Right renal cortex interstitium (tissue), 3 donors: ENCODE results near the gene USP7. TPM values are rescaled to one million over a fixed set of nuclear protein-coding genes. Genes with fewer than 3 reads are reported as not detected.
"Not testable (repeated sequence)": the region's sequence is repeated elsewhere in the genome, so short reads cannot be mapped to it uniquely, and the experiment has no call there.

Experiments
- DNase-seq, 3 donors: peaks; one replicate each; pipeline ENCODE4 v3.0.0-alpha.2; 2013; ENCODE audit warnings: low read depth in 3 of 3, low spot score in 2 of 3
- polyA plus RNA-seq, 3 donors: library from polyadenylated mRNA; unstranded; fragments of 120-200 nt; gene quantifications; one replicate each; pipeline ENCODE4 v1.2.1, GENCODE V29; 2013; ENCODE audit not compliant: insufficient read length in 3 of 3

USP7 gene
- polyA plus RNA-seq, 3 donors, result 112 to 124 (median 120) TPM

GRCh38 chr16:8975039-8975438, 11.3 kb upstream of the USP7 start:
- DNase-seq, result no peak

- no peak for DNase-seq
These were observed 9.3 kb upstream of the USP7 start for GRCh38 chr16:8972843-8973586.

- DNase-seq, result no peak
These were observed 7.7 kb upstream of the USP7 start for GRCh38 chr16:8971416-8971815.

- not testable (repeated sequence) for DNase-seq
These were observed 5.6 kb upstream of the USP7 start for GRCh38 chr16:8969202-8969897.

- DNase-seq, result not testable (repeated sequence)
These were observed 4.3 kb upstream of the USP7 start for GRCh38 chr16:8968054-8968453.

GRCh38 chr16:8967132-8967821, 3.6 kb upstream of the USP7 start:
- DNase-seq, result no peak

- no peak for DNase-seq
These were observed 3.1 kb upstream of the USP7 start for GRCh38 chr16:8966817-8967131.

GRCh38 chr16:8964462-8964861, 756 bp upstream of the USP7 start:
- DNase-seq, result no peak

GRCh38 chr16:8963010-8963820, 491 bp downstream of the USP7 start:
- DNase-seq, result no peak

GRCh38 chr16:8962393-8963009, 1.2 kb downstream of the USP7 start:
- no peak for DNase-seq

- DNase-seq, result no peak
These were observed 1.8 kb downstream of the USP7 start for GRCh38 chr16:8961811-8962390.

- DNase-seq, result no peak
These were observed 3.0 kb downstream of the USP7 start for GRCh38 chr16:8960788-8961109.

- no peak for DNase-seq
These were observed 3.6 kb downstream of the USP7 start for GRCh38 chr16:8959921-8960787.

- DNase-seq, result no peak
These were observed 5.2 kb downstream of the USP7 start for GRCh38 chr16:8958344-8959167.

- DNase-seq, result no peak
These were observed 6.1 kb downstream of the USP7 start for GRCh38 chr16:8957509-8958157.

GRCh38 chr16:8957063-8957397, 6.7 kb downstream of the USP7 start:
- DNase-seq, result no peak

GRCh38 chr16:8956265-8957062, 7.2 kb downstream of the USP7 start:
- no peak for DNase-seq
